GM10248 (cell line): ENCODE data around the gene CXCR5.

ENCODE experiments used
- CTCF ChIA-PET: fragments of 300-600 bp; sonication (Branson Sonifier 250); formaldehyde crosslinking; extraction: SDS; loops from one replicate; lab custom pipeline; 2021; ENCODE audit warnings: antibody characterized with exemption; lab: Yijun Ruan, JAX
- POLR2A ChIA-PET: fragments of 350-650 bp; sonication (Branson Sonifier 250); formaldehyde crosslinking; extraction: SDS; loops from one replicate; lab custom pipeline; 2020; ENCODE audit warnings: antibody characterized with exemption; lab: Yijun Ruan, JAX
- DNase-seq: peaks from one replicate; pipeline ENCODE4 v3.0.0; 2012; ENCODE audit errors: extremely low spot score
- TF ChIP-seq, protein P1 (sequence below): IDR thresholded peaks from 2 replicates; pipeline ENCODE4 v1.5.1; 2012; ENCODE audit warnings: mild to moderate bottlenecking, low read depth; ENCODE audit errors: extremely low read depth, missing control alignments, control extremely low read depth

CXCR5 gene

DNA sequence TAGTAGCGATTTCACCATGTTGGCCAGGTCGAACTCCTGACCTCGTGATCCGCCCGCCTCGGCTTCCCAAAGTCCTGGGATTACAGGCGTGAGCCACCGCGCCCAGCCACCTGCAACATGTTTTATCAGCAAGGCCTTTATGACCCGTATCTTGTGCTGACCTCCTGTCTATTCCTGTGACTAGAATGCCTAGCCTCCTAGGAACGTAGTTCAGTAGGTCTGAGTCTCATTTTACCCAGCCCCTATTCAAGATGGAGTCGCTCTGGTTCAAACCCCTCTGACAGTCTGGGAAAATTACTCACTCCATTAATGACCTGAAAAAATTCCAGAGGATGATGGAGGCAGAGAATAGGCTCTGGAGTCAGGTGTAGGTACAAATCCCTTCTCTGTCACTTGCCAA is 30.0 kb upstream of the CXCR5 start:
- POLR2A ChIA-PET, result no interaction called here
- DNase-seq, result no peak
- CTCF ChIA-PET, result no interaction called here
- TF ChIP-seq, protein P1, sequence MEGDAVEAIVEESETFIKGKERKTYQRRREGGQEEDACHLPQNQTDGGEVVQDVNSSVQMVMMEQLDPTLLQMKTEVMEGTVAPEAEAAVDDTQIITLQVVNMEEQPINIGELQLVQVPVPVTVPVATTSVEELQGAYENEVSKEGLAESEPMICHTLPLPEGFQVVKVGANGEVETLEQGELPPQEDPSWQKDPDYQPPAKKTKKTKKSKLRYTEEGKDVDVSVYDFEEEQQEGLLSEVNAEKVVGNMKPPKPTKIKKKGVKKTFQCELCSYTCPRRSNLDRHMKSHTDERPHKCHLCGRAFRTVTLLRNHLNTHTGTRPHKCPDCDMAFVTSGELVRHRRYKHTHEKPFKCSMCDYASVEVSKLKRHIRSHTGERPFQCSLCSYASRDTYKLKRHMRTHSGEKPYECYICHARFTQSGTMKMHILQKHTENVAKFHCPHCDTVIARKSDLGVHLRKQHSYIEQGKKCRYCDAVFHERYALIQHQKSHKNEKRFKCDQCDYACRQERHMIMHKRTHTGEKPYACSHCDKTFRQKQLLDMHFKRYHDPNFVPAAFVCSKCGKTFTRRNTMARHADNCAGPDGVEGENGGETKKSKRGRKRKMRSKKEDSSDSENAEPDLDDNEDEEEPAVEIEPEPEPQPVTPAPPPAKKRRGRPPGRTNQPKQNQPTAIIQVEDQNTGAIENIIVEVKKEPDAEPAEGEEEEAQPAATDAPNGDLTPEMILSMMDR, result no peak

DNA sequence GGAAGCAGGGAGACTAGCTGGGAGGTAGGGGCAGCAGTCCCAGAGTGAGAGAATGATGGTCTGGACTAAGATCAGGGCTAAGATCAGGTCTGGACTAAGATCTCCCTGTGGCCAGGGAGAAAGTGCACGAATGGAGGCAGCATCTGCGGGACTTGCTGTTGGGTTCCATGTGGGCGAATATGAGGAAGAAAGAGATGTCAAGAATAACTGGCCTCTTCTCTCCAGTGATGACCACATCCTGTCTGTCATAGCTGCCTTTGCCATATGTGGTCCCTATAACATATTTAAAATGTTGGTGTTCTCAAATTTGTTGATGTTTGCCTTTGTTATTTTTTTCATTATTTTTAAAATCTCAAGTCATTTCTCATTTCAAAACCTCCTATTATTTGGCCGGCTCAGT is 27.4 kb upstream of the CXCR5 start:
- no peak for DNase-seq
- TF ChIP-seq, protein P1, result no peak
- ChIA-PET POLR2A (interaction anchor here (0.6 kb wide), 1 partner anchor 40 kb away, joined by 4 read pairs; no protein-coding TSS in a partner anchor), CTCF (interaction anchor here (1.4 to 2.7 kb wide), 7 partner anchors 14 to 167 kb away, joined by 3 to 9 read pairs (median 4); partner anchors contain the start of gene CXCR5)

DNA sequence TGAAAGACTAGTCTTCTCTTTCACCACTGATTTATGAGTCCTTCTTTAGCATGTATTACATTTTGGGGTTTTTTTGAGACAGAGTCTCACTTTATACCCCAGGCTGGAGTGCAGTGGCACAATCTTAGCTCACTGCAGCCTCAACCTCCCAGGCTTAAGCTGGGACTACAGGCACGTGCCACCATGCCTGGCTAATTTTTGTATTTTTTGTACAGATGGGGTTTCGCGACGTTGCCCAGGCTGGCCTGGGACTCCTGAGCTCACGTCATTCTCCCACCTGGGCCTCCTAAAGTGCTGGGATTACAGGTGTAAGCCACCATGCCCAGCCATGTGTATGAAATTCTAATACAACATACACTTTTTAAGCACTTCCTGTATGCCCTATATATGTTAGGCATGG is 26.3 kb upstream of the CXCR5 start:
- TF ChIP-seq, protein P1, result no peak
- CTCF ChIA-PET, result interaction anchor here (1.0 to 2.7 kb wide), 4 partner anchors 8 to 168 kb away, joined by 3 to 9 read pairs (median 5); partner anchors contain the start of gene CXCR5
- DNase-seq, result no peak
- POLR2A ChIA-PET, result no interaction called here

DNA sequence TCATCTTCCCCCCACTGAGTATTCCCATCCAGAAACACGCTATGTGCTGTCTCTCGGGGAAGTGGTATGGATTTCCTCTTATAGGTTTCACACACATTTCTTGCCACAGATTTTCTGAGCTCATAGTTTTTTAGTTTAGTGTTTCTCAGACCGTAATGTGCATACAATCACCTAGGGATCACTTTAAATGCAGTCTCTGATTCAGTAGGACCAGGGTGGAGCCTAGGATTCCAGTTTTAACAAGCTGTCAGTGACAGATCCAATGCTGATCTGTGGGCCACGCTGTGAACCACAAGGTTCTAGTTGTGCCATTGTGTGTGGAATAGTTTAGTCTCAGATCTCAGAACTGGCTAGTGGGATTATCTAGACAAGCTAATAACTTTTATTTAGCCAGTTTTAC is 23.7 kb upstream of the CXCR5 start:
- CTCF ChIA-PET, result interaction anchor here (1.1 to 2.2 kb wide), 7 partner anchors 8 to 170 kb away, joined by 3 to 6 read pairs (median 4); no protein-coding TSS in a partner anchor
- TF ChIP-seq, protein P1, result no peak
- POLR2A ChIA-PET, result no interaction called here
- DNase-seq, result no peak

DNA sequence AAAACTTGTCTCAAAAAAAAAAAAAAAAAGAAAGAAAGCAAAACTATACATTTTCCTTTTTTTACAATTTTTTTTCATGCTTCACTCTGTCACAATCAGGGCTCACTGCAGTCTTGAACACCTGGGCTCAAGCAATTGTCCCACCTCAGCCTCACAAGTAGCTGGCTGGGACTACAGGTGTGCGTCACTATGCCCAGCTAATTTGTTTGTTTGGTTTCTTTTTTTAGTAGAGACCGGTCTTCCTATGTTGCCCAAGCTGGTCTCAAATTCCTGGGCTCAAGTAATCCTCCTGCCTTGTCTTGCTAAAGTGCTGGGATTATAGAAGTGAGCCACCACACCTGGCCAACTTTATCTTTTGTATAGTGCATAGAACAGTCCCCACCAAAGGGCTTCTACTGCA is 15.0 kb upstream of the CXCR5 start:
- no peak for DNase-seq
- CTCF ChIA-PET, result interaction anchor here (1.9 kb wide), 1 partner anchor 10 kb away, joined by 8 read pairs; no protein-coding TSS in a partner anchor
- POLR2A ChIA-PET, result no interaction called here
- TF ChIP-seq, protein P1, result no peak

DNA sequence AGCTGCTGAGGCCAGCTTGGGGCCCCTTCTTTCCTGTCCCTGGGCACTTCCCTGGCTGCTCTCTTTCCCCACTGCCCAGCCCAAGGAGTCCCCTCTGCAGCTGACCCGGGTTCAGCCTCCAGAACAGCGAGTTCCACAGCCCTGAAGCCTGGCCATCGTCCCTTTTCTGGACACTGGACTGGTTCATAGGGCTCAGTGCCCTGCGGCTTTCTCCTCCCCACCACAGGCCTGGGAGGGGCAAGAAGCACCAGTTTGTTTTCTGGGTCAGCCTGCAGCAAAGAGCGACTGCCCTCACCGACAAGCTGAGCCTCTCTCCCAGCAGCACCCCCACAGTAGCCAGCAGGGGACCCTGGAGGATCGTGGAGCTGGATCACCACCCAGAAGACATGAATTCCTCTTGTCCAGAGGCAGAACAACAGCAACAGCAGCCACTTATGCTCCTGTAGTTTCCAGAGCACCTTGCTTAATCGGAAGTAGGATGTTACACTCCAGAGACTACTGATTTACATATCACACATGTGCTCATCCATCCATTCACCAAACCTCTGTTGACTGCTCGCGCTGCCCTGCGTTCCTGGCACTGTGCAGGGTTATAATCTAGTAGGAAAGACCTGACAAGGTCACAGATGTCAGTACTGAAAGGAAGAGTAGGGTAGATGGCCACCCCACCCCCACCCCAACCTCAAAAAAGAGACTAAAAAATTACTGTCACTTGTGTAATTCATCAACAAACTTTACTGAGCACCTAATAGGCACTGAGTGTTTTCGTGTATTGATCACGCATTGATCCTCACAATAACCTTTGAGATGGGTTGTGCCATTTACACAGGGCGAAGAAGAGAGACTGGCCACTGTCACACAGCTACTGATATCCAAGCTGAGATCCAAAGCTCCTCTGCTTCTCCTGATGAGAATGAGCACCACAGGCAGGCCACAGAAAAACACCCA is 13.0 kb upstream of the CXCR5 start:
- peak; percentile 60 for DNase-seq
- CTCF ChIA-PET, result interaction anchor here (0.7 to 2.3 kb wide), 11 partner anchors 8 to 453 kb away, joined by 3 to 9 read pairs (median 4); partner anchors contain the start of gene CXCR5
- POLR2A ChIA-PET, result no interaction called here

More for the DNA sequence above, 13.0 kb upstream of the CXCR5 start:
- TF ChIP-seq, protein P1, result no peak
